NOMO-1 treated with DMSO at 0.1 percent for 48 hours (cell line): ENCODE data around the gene KIF22.

Experiments used
- DNase-seq: peaks from one replicate; lab custom pipeline; 2025; ENCODE audit not compliant: unreplicated experiment; lab: John Stamatoyannopoulos, UW

KIF22 gene

DNA sequence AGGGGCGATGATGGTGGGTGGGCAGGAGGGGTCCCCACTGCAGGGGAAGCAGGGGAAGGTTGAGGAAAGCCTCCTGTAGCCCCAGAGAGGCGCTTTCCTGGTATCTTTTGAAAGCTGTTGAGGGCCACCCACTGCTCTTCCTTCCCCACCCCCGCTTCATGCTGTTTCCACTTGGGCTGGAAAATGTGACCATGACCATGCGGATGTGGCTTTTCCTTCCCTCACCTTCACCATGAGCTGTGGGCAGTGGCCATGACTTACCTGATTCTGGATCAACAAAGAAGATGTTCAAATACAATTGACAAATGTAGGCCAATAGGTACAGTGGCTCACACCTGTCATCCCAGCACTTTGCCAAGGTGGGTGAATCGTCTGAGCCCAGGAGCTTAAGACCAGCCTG is 43.5 kb downstream of the KIF22 start:
- DNase-seq = no peak

DNA sequence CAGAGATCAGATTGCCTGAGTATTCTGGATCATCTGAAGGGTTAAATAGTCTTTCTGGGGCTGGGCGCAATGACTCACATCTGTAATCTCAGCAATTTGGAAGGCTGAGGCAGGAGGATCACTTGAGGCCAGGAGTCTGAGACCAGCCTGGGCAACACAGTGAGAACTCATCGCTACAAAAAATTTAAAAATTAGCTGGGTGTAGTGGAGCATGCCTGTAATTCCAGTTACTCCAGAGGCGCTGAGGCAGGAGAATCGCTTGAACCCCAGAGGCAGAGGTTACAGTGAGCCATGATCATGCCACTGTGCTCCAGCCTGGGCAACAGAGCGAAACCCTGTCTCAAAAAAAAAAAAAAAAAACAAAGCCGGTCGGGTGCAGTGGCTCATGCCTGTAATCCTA is 45.4 kb downstream of the KIF22 start:
- no peak for DNase-seq

GRCh38 chr16:29836623-29837022 is 46.1 kb downstream of the KIF22 start:
- no peak for DNase-seq

DNA sequence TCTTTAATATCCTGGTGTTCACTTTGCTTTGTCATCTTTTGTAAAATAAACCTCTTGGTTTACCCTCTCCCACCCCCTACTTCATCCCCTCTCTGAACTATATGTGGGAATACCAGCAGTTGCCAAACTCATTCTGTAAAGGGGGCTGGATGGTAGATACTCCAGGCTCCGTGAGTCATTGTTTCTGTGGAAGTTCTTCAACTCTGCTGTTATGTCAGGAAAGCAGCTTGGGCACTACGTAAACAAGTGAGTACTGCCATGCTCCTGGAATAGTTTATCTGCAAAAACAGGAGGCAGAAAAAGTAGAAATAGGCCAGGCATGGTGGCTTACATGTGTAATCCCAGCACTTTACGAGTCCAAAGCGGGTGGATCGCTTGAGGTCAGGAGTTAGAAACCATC is 47.3 kb downstream of the KIF22 start:
- DNase-seq = no peak

DNA sequence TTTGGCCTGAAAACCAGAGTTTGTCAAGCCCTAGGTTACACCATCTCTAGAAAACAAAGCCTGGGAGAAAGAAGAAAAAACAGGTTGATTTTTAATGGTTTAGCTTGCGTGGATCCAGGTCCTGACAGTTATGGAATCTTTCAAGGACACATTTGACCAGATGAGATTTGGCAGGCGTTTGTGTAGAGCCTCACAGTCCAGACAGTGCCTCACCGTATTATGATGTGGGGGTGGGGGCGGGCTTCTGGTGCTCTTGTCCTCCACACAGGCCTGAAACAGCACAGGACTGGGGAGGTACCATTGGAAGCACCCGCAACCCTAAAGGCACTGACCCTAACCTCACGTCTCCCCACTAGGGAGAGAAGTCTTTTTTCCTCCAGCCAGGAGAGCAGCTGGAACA is 49.3 kb downstream of the KIF22 start:
- DNase-seq = no peak

DNA sequence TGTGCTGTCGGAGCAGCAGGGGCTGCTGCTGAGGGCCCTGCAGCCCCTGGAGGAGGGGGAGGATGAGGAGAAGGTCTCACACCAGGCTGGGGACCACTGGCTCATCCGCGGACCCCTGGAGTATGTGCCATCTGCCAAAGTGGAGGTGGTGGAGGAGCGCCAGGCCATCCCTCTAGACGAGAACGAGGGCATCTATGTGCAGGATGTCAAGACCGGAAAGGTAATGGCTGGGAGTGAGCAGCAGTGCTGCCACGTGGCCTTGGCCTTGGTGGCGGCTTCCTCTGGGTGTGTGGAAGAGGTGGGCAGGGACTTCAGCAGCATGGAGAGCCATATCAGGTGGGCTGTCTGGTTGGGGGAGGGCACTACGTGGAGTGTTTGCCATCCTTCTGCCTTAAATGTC is 49.7 kb downstream of the KIF22 start:
- DNase-seq = no peak

GRCh38 chr16:29841631-29842030 is 51.1 kb downstream of the KIF22 start:
- no peak for DNase-seq

DNA sequence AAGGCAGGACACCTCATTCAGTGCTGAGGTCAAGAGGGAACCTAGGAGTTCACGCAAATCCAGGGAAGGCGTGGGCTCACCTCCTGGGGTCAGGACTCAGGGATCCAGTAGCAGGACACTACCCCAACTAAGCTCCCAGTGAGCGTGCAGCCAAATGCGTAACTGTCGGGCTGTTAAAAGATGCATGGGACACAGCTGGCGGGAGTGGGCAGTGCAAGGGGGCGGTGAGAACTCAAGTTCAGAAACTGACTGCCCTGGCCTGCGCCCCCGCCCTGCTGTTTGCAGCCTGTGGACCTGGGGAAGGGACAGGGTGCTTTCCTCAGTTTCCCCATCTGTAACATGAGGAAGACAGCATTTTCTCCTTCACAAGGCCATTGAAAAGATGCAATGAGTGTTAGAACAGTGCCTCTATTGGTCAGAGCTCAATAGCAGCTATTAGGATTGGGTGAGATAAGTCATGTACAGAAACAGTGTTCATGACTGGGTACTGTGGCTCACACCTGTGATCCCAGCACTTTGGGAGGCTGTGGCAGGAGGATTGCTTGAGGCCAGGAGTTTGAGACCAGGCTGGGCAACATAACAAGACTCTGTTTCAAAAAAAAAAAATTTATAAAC is 52.3 kb downstream of the KIF22 start:
- DNase-seq = no peak

DNA sequence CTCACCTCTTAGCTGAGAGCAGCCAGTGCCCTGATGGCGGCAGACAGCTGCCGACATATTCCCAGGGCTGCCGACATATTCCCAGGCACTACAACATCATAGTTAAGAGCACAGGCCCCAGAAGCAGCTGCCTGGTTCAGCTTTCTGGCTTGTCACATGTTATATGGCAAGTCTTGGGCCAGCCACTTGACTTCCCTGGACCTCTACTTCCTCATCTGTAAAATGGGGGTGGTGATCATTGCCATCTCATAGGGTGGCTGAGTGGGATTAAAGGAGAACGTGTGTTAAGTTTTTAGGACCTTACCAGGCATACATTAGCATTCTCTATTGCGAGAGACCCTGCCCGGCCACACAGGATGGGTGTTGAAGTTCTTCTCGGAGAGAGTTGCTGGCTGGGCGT is 53.4 kb downstream of the KIF22 start:
- no peak for DNase-seq

- DNase-seq = no peak
Observed at GRCh38 chr16:29844575-29845331, 54.2 kb downstream of the KIF22 start.

GRCh38 chr16:29845656-29846055 is 55.1 kb downstream of the KIF22 start:
- DNase-seq = no peak

GRCh38 chr16:29848420-29849297 is 58.1 kb downstream of the KIF22 start:
- peak; percentile 48 for DNase-seq

GRCh38 chr16:29849505-29849904 is 59.0 kb downstream of the KIF22 start:
- DNase-seq = no peak

DNA sequence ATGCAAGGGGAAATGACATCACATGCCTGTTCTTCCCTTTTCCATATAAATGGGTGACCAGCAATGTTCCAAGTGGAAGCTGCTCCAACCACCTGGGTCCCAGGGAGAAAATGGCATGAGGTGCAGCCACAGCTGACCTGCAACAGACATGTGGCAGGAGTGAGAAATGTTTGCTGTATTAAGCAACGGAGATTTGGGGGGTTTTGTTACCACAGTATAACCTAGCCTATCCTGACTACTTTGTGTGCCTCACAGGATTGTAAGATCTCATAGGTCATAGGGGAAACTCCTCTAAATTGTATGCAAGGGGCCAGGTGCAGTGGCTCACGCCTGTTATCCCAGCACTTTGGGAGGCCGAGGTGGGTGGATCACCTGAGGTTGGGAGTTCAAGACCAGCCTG is 60.4 kb downstream of the KIF22 start:
- no peak for DNase-seq

DNA sequence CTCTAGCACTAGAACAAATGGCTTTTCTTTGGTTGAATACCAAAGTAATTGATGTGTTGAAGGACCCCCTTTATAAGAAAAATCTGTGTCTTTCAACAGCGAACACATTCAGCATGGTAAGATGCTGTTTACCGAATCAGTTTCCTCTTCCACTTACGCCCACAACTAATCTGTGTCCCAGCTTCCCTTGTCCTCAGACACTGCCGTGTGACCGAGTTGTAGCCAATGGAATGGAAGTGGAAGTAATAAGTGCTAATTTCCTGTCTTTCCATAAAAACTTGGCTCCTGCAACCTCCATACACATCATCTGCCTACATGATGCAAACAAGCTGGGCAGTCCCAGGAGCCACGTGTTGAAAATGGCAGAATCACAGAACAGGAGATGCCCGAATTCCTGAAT is 62.1 kb downstream of the KIF22 start:
- no peak for DNase-seq

DNA sequence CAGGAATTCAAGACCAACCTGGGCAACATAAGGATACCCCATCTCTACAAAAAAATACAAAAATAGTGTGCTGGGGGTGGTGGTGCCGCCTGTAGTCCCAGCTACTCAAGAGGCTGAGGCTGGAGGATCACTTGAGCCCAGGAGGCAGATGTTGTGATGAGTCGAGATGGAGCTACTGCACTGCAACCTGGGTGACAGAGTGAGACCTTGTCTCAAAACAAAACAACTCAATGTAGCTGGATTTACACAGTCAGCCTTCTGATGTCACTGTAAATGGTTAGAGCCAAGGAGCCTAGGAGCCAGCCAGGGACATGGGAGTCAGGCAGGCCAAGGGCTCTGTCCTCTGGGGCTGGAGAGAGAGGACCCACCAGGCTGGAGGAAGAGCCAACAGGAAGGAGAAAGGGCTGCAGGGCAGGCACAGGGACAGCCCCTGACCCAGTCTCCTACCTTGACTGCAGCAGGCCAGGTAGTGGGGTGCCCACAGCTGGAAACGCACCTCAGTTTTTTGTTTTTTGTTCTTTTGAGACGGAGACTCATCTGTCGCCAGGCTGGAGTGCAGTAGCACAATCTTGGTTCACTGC is 64.1 kb downstream of the KIF22 start:
- no peak for DNase-seq
